Fibroblast of lung (primary cell): ENCODE results near the gene ELOVL1. TPM values are rescaled to one million over a fixed set of nuclear protein-coding genes. Genes with fewer than 3 reads are reported as not detected.

Source experiments
- DNase-seq, 2 donors: peaks; one replicate each; pipeline versions ENCODE4 v3.0.0 to v3.0.0-alpha.2; 2010; ENCODE audit warnings: low read depth in 2 of 2
- H2AFZ ChIP-seq: 2 replicates; pipeline ENCODE4 v1.5.1; 2012; ENCODE audit warnings: low read length, control low read depth, inconsistent platforms
- H3K27ac ChIP-seq: 2 replicates; pipeline ENCODE4 v1.5.1; 2011; ENCODE audit warnings: low read length, control low read depth; ENCODE audit not compliant: insufficient read depth
- H3K27me3 ChIP-seq: 2 replicates; pipeline ENCODE4 v1.5.1; 2011; ENCODE audit warnings: mild to moderate bottlenecking, low read length; ENCODE audit not compliant: control insufficient read depth, insufficient read depth
- H3K36me3 ChIP-seq: 2 replicates; pipeline ENCODE4 v1.5.1; 2011; ENCODE audit warnings: low read length; ENCODE audit not compliant: control insufficient read depth, insufficient read depth
- H3K4me1 ChIP-seq: 2 replicates; pipeline ENCODE4 v1.5.1; 2011; ENCODE audit warnings: low read length; ENCODE audit not compliant: control insufficient read depth, insufficient read depth; ENCODE audit errors: extremely low read depth
- H3K4me2 ChIP-seq: 2 replicates; pipeline ENCODE4 v1.5.1; 2011; ENCODE audit warnings: low read length, control low read depth; ENCODE audit not compliant: insufficient read depth; ENCODE audit errors: extremely low read depth
- H3K4me3 ChIP-seq, 4 experiments: fragments of 200-600 bp in 1 of 4; sonication (generic) in 1 of 4; replicated peaks in 1 of 4; 2 replicates each; pipeline ENCODE4 v1.5.1; 2011 to 2016; ENCODE audit warnings: low read length in 4 of 4, low read depth in 3 of 4, mild to moderate bottlenecking in 3 of 4, control low read depth in 2 of 4, inconsistent platforms in 1 of 4, mixed read lengths in 1 of 4; ENCODE audit not compliant: insufficient read depth in 1 of 4; ENCODE audit errors: control extremely low read depth in 1 of 4
- H3K79me2 ChIP-seq: 2 replicates; pipeline ENCODE4 v1.5.1; 2012; ENCODE audit warnings: mild to moderate bottlenecking, low read length, inconsistent platforms; ENCODE audit not compliant: control insufficient read depth, insufficient read depth
- H3K9ac ChIP-seq: 2 replicates; pipeline ENCODE4 v1.5.1; 2011; ENCODE audit warnings: mild to moderate bottlenecking, low read length, control low read depth; ENCODE audit not compliant: insufficient read depth
- H3K9me3 ChIP-seq: 2 replicates; pipeline ENCODE4 v1.5.1; 2012; ENCODE audit warnings: low read depth, low read length; ENCODE audit not compliant: control insufficient read depth, insufficient read depth
- H4K20me1 ChIP-seq: 2 replicates; pipeline ENCODE4 v1.5.1; 2011; ENCODE audit warnings: low read length; ENCODE audit not compliant: control insufficient read depth, insufficient read depth; ENCODE audit errors: extremely low read depth
- CTCF ChIP-seq, 2 donors: IDR thresholded peaks in 1 of 2; conservative IDR thresholded peaks in 1 of 2; 1 replicate in 1 of 2; 2 replicates in 1 of 2; pipeline ENCODE4 v1.5.1; 2011 to 2012; ENCODE audit warnings: low read length in 2 of 2, control low read depth in 1 of 2, inconsistent platforms in 1 of 2, low read depth in 1 of 2, mild to moderate bottlenecking in 1 of 2
- EZH2 ChIP-seq: IDR thresholded peaks from 2 replicates; pipeline ENCODE4 v1.5.1; 2012; ENCODE audit warnings: low read length, control low read depth, mild to moderate bottlenecking; ENCODE audit errors: missing control alignments
- polyA plus RNA-seq, 2 donors: library from polyadenylated mRNA; depleted of rRNA in 1 of 2; stranded (reverse) in 1 of 2; unstranded in 1 of 2; fragments of >200 nt; gene quantifications; 2 replicates each; pipeline ENCODE4 v1.2.1, GENCODE V29; 2011 to 2012; ENCODE audit warnings: missing spikeins in 1 of 2
- total RNA-seq: library from RNA; depleted of rRNA; stranded (reverse); fragments of >200 nt; gene quantifications from 2 replicates; pipeline ENCODE4 v1.2.1, GENCODE V29; 2014

Gene ELOVL1
- total and polyA plus RNA-seq, 2 donors (not counting 1 experiment from before 2014, with no cell fraction given) = 65.2 to 172 TPM

GRCh38 chr1:43315481-43315880 is 52.3 kb downstream of the ELOVL1 start:
- H3K36me3 ChIP-seq = no peaks in the 10 kb centered on the region
- no peaks in the 10 kb centered on the region for H4K20me1 ChIP-seq
- no peaks in the 10 kb centered on the region for H3K4me1 ChIP-seq
- no peaks in the 10 kb centered on the region for H3K9me3 ChIP-seq
- no peaks in the 10 kb centered on the region for H3K27me3 ChIP-seq
- H2AFZ ChIP-seq = no peak overlapping the region
- H3K27ac ChIP-seq = no peak overlapping the region
- no peak for DNase-seq
- no peaks in the 10 kb centered on the region for H3K79me2 ChIP-seq
- TF ChIP-seq EZH2 (no peak), CTCF (conservative IDR thresholded peaks at IDR 0.05 in 1 of 2, IDR thresholded peaks at IDR 0.05 in 1 of 2; ENCODE audit: low read depth in 1 of 2, low read length in 2 of 2) (no peak)
- no peak overlapping the region for H3K4me3 ChIP-seq
- no peak overlapping the region for H3K4me2 ChIP-seq
- H3K9ac ChIP-seq = no peak overlapping the region

- H3K4me2 ChIP-seq = no peak overlapping the region
- no peaks in the 10 kb centered on the region for H4K20me1 ChIP-seq
- no peaks in the 10 kb centered on the region for H3K9me3 ChIP-seq
- no peak overlapping the region for H3K4me3 ChIP-seq
- H3K27ac ChIP-seq = no peak overlapping the region
- no peak overlapping the region for H2AFZ ChIP-seq
- no peaks in the 10 kb centered on the region for H3K27me3 ChIP-seq
- H3K9ac ChIP-seq = no peak overlapping the region
- TF ChIP-seq CTCF (conservative IDR thresholded peaks at IDR 0.05 in 1 of 2, IDR thresholded peaks at IDR 0.05 in 1 of 2; ENCODE audit: low read depth in 1 of 2, low read length in 2 of 2) = no peak
- no peak for TF ChIP-seq EZH2
- no peaks in the 10 kb centered on the region for H3K36me3 ChIP-seq
- no peak for DNase-seq
- no peaks in the 10 kb centered on the region for H3K4me1 ChIP-seq
- no peaks in the 10 kb centered on the region for H3K79me2 ChIP-seq
Measured at GRCh38 chr1:43314233-43314632, 53.6 kb downstream of the ELOVL1 start.

GRCh38 chr1:43313771-43314170 is 54.0 kb downstream of the ELOVL1 start:
- TF ChIP-seq EZH2 (no peak), CTCF (conservative IDR thresholded peaks at IDR 0.05 in 1 of 2, IDR thresholded peaks at IDR 0.05 in 1 of 2; ENCODE audit: low read depth in 1 of 2, low read length in 2 of 2) (no peak)

More at GRCh38 chr1:43313771-43314170, 54.0 kb downstream of the ELOVL1 start:
- no peak overlapping the region for H2AFZ ChIP-seq
- no peak overlapping the region for H3K9ac ChIP-seq
- no peaks in the 10 kb centered on the region for H3K4me1 ChIP-seq
- no peaks in the 10 kb centered on the region for H3K36me3 ChIP-seq
- H3K9me3 ChIP-seq = no peaks in the 10 kb centered on the region
- no peak overlapping the region for H3K4me3 ChIP-seq
- no peaks in the 10 kb centered on the region for H4K20me1 ChIP-seq
- H3K27me3 ChIP-seq = no peaks in the 10 kb centered on the region
- H3K4me2 ChIP-seq = no peak overlapping the region
- H3K79me2 ChIP-seq = no peaks in the 10 kb centered on the region
- no peak overlapping the region for H3K27ac ChIP-seq
- no peak for DNase-seq

Other genes with a start within 250 kb of the ELOVL1 start
- 39.1 and 44.4 TPM in 2 replicates for gene EBNA1BP2, start 195.7 kb downstream of the ELOVL1 start, total RNA-seq
- 52.4 and 81.5 TPM in 2 replicates for gene EBNA1BP2, start 195.7 kb downstream of the ELOVL1 start, polyA plus RNA-seq
- gene CFAP57, start 195.7 kb downstream of the ELOVL1 start, total RNA-seq = under 0.01 and 0.17 TPM in 2 replicates
- 0.09 and 0.22 TPM in 2 replicates for gene CFAP57, start 195.7 kb downstream of the ELOVL1 start, polyA plus RNA-seq
- gene TMEM125, start 98.0 kb downstream of the ELOVL1 start, total RNA-seq = not detected in 2 replicates
- gene TMEM125, start 98.0 kb downstream of the ELOVL1 start, polyA plus RNA-seq = 0.03 TPM in 1 of 2 replicates, not detected in the other
- gene C1orf210, start 82.4 kb downstream of the ELOVL1 start, total RNA-seq = not detected in 2 replicates
- gene C1orf210, start 82.4 kb downstream of the ELOVL1 start, polyA plus RNA-seq = not detected in 2 replicates
- gene TIE1, start 67.0 kb downstream of the ELOVL1 start, total RNA-seq = 0.26 TPM in 1 of 2 replicates, not detected in the other
- 0.01 and 0.02 TPM in 2 replicates for gene TIE1, start 67.0 kb downstream of the ELOVL1 start, polyA plus RNA-seq
- gene MPL, start 30.2 kb downstream of the ELOVL1 start, total RNA-seq = not detected in 2 replicates
- gene MPL, start 30.2 kb downstream of the ELOVL1 start, polyA plus RNA-seq = not detected in 2 replicates
- gene CDC20, start 9.0 kb downstream of the ELOVL1 start, total RNA-seq = 1.3 and 24.1 TPM in 2 replicates
- gene CDC20, start 9.0 kb downstream of the ELOVL1 start, polyA plus RNA-seq = 16.7 and 88.0 TPM in 2 replicates
- 56.2 and 69.2 TPM in 2 replicates for gene MED8, start 21.8 kb upstream of the ELOVL1 start, total RNA-seq
- 45.8 and 49.7 TPM in 2 replicates for gene MED8, start 21.8 kb upstream of the ELOVL1 start, polyA plus RNA-seq
- gene SZT2, start 21.9 kb upstream of the ELOVL1 start, total RNA-seq = 17.2 and 26.9 TPM in 2 replicates
- gene SZT2, start 21.9 kb upstream of the ELOVL1 start, polyA plus RNA-seq = 7.1 and 8.5 TPM in 2 replicates
- 30.8 and 36.5 TPM in 2 replicates for gene HYI, start 85.9 kb upstream of the ELOVL1 start, total RNA-seq
- gene HYI, start 85.9 kb upstream of the ELOVL1 start, polyA plus RNA-seq = 24.6 and 26.3 TPM in 2 replicates
- gene PTPRF, start 162.9 kb upstream of the ELOVL1 start, total RNA-seq = 23.9 and 45.2 TPM in 2 replicates
- 39.5 and 52.0 TPM in 2 replicates for gene PTPRF, start 162.9 kb upstream of the ELOVL1 start, polyA plus RNA-seq